HG03060 (cell line): ENCODE measurements around the gene PDIA4.
"Not testable (repeated sequence)": the region's sequence is repeated elsewhere in the genome, so short reads cannot be mapped to it uniquely, and the experiment has no call there.

Experiments used
- ATAC-seq: cut with Tn5 transposase; IDR thresholded peaks from one replicate; pipeline ENCODE4 v1.9.1; 2021; ENCODE audit warnings: low read depth, moderate number of reproducible peaks; ENCODE audit not compliant: unreplicated experiment

Gene PDIA4

GRCh38 chr7:149028346-149029109, at the start of gene PDIA4:
PDIA4 (minus strand) TSS chr7:149028505; CDS start chr7:149028408, 97 bp downstream.
- peak; percentile 86 for ATAC-seq

- ATAC-seq = no peak
These were observed 49.3 kb upstream of the PDIA4 start for GRCh38 chr7:149077594-149077993.

- no peak for ATAC-seq
These were observed 47.0 kb upstream of the PDIA4 start for GRCh38 chr7:149075286-149075685.

GRCh38 chr7:149074116-149074885, 46.0 kb upstream of the PDIA4 start:
- no peak for ATAC-seq

- no peak for ATAC-seq
These were observed 44.1 kb upstream of the PDIA4 start for GRCh38 chr7:149072438-149072775.

GRCh38 chr7:149071641-149072437, 43.5 kb upstream of the PDIA4 start:
- ATAC-seq = no peak

GRCh38 chr7:149071182-149071635, 42.9 kb upstream of the PDIA4 start:
- no peak for ATAC-seq

GRCh38 chr7:149070372-149071125, 42.2 kb upstream of the PDIA4 start:
- no peak for ATAC-seq

GRCh38 chr7:149067869-149068268, 39.6 kb upstream of the PDIA4 start:
- ATAC-seq = no peak

GRCh38 chr7:149063476-149063875, 35.2 kb upstream of the PDIA4 start:
- no peak for ATAC-seq

- ATAC-seq = not testable (repeated sequence)
These were observed 34.1 kb upstream of the PDIA4 start for GRCh38 chr7:149062217-149062899.

GRCh38 chr7:149060156-149060555, 31.9 kb upstream of the PDIA4 start:
- no peak for ATAC-seq

GRCh38 chr7:149053885-149054284, 25.6 kb upstream of the PDIA4 start:
- no peak for ATAC-seq

- no peak for ATAC-seq
These were observed 25.1 kb upstream of the PDIA4 start for GRCh38 chr7:149053384-149053783.

GRCh38 chr7:149050941-149051340, 22.6 kb upstream of the PDIA4 start:
- ATAC-seq = no peak

- no peak for ATAC-seq
These were observed 20.5 kb upstream of the PDIA4 start for GRCh38 chr7:149048805-149049204.

GRCh38 chr7:149046416-149046815, 18.1 kb upstream of the PDIA4 start:
- ATAC-seq = no peak

- no peak for ATAC-seq
These were observed 15.6 kb upstream of the PDIA4 start for GRCh38 chr7:149043936-149044335.

GRCh38 chr7:149041350-149041749, 13.0 kb upstream of the PDIA4 start:
- no peak for ATAC-seq

GRCh38 chr7:149038641-149039040, 10.3 kb upstream of the PDIA4 start:
- not testable (repeated sequence) for ATAC-seq
